Hematopoietic multipotent progenitor cell treated with erythropoietin and hydrocortisone succinate and interleukin-3 and kit ligand, for 4 days (in vitro differentiated cells): Measurements from ENCODE around the gene OBSCN.

Experiments used
- DNase-seq: peaks from one replicate; pipeline ENCODE4 v3.0.0-alpha.2; 2015

The OBSCN gene

DNA sequence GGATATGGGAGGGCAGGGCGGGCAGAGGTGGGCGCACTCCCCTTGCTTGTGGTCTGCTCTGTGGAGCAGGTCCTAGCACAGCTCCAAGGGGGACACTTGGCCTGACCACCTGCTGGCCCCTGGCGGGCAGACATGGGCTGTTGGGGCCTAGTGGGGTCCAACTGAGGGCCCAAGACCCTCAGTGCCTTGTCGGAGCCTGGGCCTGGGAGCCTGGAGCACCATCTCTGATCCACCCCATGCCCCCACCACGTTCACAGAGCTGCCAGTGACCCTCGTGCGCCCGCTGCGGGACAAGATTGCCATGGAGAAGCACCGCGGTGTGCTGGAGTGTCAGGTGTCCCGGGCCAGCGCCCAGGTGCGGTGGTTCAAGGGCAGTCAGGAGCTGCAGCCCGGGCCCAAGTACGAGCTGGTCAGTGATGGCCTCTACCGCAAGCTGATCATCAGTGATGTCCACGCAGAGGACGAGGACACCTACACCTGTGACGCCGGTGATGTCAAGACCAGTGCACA is 70.6 kb downstream of the OBSCN start:
- DNase-seq = no peak

DNA sequence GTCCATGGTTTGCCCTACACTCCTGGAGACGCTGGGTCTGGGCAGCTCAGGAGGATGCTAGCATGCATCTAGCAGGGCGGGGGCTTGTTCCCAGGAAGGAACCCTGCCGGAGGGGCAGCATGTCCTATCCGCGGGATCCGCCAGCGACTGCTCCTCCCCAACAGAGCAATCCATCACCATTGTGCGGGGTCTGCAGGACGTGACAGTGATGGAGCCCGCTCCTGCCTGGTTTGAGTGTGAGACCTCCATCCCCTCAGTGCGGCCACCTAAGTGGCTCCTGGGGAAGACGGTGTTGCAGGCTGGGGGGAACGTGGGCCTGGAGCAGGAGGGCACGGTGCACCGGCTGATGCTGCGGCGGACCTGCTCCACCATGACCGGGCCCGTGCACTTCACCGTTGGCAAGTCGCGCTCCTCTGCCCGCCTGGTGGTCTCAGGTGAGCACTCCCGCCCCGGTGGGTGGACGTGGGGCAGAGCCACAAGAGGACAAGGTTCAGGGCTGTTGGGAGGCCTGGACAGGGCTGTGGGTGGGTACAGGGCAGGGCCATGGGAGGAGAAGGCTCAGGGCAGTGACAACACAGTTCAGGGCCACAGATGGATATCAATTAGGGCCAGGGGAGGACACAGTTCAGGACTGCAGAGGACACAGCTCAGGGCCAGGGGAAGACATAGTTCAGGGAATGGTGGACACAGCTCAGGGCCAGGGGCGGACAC is 71.3 kb downstream of the OBSCN start:
- no peak for DNase-seq

- no peak for DNase-seq
Measured at GRCh38 chr1:228279722-228280105, 71.9 kb downstream of the OBSCN start.

DNA sequence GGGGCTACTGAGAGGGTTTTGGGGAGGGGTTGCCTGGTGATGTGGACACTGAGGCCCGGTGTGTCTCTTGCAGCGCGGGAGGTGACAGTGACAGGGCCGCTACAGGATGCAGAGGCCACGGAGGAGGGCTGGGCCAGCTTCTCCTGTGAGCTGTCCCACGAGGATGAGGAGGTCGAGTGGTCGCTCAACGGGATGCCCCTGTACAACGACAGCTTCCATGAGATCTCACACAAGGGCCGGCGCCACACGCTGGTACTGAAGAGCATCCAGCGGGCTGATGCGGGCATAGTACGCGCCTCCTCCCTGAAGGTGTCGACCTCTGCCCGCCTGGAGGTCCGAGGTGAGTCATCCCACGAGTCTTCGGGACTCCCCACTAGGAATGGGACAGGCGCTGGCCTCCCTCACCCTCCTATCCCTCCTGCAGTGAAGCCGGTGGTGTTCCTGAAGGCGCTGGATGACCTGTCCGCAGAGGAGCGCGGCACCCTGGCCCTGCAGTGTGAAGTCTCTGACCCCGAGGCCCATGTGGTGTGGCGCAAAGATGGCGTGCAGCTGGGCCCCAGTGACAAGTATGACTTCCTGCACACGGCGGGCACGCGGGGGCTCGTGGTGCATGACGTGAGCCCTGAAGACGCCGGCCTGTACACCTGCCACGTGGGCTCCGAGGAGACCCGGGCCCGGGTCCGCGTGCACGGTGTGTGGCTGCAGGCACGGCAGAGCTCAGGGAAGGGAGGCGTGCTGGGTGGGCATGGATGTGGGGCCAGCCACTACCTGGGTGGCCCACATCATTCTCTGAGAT is 72.5 kb downstream of the OBSCN start:
- DNase-seq = no peak

DNA sequence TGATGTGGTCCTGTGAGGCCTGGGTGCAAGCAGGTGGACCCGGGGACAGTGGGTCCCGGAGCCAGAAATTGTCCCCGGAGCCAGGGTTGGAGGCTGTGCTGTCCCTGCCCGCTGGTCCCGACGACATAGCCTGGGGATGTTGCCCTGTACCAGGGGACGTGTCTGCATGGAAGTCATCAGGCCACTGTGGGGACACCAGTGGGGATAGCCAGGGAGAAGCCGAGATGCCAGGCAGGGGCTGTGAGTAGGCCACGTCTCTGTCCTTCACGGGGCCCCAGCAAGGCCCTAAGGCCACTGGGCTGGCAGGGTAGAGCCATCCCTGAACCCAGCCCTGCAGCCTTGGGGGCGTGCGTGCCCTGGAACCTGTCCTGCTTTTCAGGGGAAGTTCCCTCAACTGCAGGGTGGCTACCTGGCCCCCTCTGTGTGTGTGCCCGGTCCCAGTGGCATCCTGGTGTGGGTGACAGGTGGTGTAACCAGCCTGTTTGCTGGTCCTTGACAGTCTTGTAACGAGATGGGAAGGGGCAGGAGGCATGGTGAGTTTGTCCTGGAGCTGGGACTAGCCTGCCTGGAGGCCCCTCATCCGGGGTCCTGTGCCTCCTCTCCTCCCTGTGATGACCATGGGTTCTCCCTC is 73.2 kb downstream of the OBSCN start:
- DNase-seq = no peak

DNA sequence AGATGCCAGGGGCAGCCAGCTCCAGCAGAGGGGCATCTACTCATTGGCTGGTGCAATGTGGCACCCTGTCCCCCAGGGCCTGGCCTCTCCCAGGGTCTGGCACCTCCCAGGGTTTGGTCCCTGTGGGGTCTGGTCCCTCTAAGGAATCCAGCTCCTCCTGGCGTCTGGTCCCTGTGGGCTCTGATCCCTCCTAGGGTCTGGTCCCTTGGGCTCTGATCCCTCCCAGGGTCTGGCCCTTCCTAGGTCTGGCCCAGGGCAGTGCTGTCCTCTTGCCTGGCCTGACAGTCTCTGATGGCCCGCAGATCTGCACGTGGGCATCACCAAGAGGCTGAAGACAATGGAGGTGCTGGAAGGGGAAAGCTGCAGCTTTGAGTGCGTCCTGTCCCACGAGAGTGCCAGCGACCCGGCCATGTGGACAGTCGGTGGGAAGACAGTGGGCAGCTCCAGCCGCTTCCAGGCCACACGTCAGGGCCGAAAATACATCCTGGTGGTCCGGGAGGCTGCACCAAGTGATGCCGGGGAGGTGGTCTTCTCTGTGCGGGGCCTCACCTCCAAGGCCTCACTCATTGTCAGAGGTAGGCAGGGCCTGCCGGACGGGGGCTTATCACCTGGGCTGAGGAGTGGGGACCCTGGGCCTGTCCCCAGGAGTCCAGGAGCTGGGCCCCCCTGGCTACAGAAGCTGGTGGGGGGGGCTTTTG is 73.9 kb downstream of the OBSCN start:
- no peak for DNase-seq

- DNase-seq = no peak
Measured at GRCh38 chr1:228282329-228283042, 74.6 kb downstream of the OBSCN start.

- no peak for DNase-seq
Measured at GRCh38 chr1:228283043-228283371, 75.2 kb downstream of the OBSCN start.

DNA sequence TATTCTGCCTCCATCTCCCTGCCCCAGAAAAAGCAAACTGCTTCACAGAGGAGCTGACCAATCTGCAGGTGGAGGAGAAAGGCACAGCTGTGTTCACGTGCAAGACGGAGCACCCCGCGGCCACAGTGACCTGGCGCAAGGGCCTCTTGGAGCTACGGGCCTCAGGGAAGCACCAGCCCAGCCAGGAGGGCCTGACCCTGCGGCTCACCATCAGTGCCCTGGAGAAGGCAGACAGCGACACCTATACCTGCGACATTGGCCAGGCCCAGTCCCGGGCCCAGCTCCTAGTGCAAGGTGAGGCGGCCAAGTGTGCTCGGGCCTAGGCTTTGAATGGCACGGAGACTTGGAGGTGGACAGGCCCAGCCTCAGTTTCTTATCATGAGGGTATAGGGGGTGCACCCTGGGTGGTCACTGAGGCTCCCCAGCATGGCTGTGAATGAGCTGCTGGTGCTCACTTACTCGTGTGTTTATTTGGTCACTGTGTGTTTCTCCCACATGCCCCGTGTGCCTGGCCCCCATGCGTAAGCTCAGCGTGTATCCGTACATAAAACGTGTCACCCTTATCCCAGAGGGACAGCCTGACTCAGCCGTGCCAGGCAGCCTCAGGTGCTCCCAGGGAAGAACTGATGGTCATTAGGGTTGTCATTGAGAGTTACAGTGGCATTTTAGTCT is 75.8 kb downstream of the OBSCN start:
- DNase-seq = no peak

GRCh38 chr1:228284148-228284495 is 76.3 kb downstream of the OBSCN start:
- DNase-seq = no peak

- no peak for DNase-seq
Measured at GRCh38 chr1:228284521-228284920, 76.7 kb downstream of the OBSCN start.

- no peak for DNase-seq
Measured at GRCh38 chr1:228285661-228286504, 78.0 kb downstream of the OBSCN start.

DNA sequence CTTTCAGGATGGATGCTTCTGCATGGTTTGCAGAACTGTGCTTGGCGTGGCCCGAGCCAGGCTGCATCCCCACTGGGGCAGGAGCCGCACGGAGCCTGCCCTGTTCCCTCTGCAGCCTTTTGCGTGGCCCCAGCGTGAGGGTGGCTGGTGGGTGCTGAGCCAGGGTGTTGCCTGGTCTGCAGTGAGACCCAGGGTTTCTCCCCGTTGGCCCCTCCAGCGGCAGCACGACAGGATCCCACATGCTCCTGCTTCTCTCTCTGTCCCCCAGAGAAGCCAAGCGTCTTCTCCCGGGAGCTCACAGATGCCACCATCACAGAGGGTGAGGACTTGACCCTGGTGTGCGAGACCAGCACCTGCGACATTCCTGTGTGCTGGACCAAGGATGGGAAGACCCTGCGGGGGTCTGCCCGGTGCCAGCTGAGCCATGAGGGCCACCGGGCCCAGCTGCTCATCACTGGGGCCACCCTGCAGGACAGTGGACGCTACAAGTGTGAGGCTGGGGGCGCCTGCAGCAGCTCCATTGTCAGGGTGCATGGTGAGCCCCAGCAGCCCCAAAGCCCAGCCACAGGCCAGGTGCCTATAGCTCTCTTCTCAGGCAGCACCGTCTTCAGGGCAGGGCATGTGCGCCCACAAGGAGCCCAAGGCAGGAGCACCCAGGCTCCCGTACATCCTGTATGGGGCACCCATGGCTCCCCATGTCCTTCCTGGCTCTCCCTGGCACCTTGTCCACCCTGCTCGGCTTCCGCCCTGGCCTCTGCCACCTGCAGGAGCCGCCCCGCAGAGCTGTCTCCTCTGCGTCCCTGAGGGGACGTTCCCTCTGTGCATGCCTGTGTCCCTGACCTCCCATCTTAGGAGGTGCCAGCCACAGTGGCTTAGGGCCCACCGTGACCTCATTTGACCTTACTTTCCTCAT is 78.9 kb downstream of the OBSCN start:
- DNase-seq = no peak

DNA sequence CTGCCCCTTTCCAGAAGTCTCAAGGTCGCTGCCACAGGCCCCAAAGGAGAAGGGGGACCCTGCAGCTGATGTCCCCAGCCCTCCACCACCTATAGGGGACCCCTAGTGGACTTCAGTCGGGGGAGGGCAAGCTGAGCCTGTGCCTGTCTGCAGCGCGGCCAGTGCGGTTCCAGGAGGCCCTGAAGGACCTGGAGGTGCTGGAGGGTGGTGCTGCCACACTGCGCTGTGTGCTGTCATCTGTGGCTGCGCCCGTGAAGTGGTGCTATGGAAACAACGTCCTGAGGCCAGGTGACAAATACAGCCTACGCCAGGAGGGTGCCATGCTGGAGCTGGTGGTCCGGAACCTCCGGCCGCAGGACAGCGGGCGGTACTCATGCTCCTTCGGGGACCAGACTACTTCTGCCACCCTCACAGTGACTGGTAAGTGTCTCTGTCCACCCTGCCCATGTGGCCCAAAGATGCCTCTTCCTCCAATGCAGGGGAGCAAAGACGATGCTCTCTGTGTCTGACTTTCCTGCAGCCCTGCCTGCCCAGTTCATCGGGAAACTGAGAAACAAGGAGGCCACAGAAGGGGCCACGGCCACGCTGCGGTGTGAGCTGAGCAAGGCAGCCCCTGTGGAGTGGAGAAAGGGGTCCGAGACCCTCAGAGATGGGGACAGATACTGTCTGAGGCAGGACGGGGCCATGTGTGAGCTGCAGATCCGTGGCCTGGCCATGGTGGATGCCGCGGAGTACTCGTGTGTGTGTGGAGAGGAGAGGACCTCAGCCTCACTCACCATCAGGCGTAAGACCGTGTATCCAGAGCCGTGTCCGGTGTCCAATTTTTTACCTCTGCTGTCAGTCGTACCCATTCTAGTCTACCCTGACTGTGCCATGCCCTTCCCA is 79.9 kb downstream of the OBSCN start:
- no peak for DNase-seq

DNA sequence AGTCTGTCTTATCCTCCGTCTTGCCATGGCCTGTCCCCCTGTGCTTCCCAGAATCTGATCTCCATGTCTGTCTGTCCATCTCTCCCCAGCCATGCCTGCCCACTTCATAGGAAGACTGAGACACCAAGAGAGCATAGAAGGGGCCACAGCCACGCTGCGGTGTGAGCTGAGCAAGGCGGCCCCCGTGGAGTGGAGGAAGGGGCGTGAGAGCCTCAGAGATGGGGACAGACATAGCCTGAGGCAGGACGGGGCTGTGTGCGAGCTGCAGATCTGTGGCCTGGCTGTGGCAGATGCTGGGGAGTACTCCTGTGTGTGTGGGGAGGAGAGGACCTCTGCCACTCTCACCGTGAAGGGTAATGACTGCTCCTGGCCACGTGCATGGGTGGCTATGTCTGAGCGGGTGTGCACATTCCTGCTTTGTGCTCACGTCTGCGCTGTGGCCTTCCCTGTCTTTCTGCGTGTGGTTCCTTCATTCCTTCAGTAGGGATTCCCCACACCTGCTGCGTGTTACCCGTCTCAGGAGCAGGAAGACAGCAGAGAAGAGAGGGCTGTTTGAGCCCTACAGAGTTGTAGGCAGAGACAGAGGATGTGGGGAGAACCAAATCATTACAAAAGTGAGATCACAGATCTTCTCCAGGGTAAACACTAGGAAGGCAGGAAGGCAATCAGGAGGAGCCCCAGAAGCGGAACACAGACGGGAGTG is 80.8 kb downstream of the OBSCN start:
- DNase-seq = no peak

DNA sequence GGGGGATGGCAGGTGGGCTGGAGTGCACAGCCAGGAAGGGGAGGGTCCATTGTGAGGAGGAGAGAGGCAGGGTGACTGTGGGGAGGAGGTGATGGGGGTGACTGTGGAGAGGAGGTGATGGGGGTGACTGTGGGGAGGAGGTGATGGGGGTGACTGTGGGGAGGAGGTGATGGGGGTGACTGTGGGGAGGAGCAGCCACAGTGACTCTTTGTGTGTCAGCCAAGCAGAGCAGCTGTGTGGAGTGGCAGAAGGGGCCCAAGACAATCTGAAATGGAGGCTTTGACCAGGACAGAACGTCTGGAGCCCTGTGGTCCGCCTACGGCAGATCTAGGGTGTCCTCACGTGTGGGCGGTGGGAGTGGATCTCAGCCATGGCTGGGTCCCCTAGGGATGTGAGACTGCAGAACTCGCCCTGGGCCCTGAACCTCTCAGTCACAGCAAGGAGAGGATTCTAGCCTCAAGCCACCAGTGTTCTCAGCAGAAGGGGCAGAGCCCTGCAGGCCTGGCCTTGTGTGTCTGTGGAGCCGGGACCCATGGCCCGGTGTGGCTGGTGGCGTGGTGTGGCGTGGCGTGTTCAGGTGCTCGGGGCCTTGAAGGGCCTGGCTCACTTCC is 81.5 kb downstream of the OBSCN start:
- DNase-seq = no peak

- no peak for DNase-seq
Measured at GRCh38 chr1:228289996-228290881, 82.4 kb downstream of the OBSCN start.
